ENCODE results near the gene PCDHB13.
"Not testable (repeated sequence)": the region's sequence is repeated elsewhere in the genome, so short reads cannot be mapped to it uniquely, and the experiment has no call there.

The PCDHB13 gene

GRCh38 chr5:141213656-141214339, at the start of gene PCDHB13:
TSS of gene PCDHB13 (plus strand) at chr5:141213919. CDS start at chr5:141214124, 205 bp downstream.
- peak; percentile 3 for DNase-seq

- DNase-seq: peak; percentile 29
Observed at GRCh38 chr5:141172381-141173204, 41.1 kb upstream of the PCDHB13 start, which contains the start of gene PCDHB7. TSS of gene PCDHB7 (plus strand) at chr5:141172644. CDS start at chr5:141172836, 192 bp downstream.

GRCh38 chr5:141174291-141175104, 39.2 kb upstream of the PCDHB13 start:
- DNase-seq: not testable (repeated sequence)

GRCh38 chr5:141175933-141176332, 37.8 kb upstream of the PCDHB13 start:
- DNase-seq: no peak

GRCh38 chr5:141177577-141178191, 36.0 kb upstream of the PCDHB13 start, which contains the start of gene PCDHB8:
TSS of gene PCDHB8 (plus strand) at chr5:141177790. CDS start at chr5:141178035, 245 bp downstream.
- DNase-seq: not testable (repeated sequence)

GRCh38 chr5:141179371-141179770, 34.3 kb upstream of the PCDHB13 start:
- DNase-seq: not testable (repeated sequence)

- not testable (repeated sequence) for DNase-seq
Observed at GRCh38 chr5:141179876-141180275, 33.8 kb upstream of the PCDHB13 start.

GRCh38 chr5:141180313-141180712, 33.4 kb upstream of the PCDHB13 start:
- no peak for DNase-seq

- DNase-seq: no peak
Observed at GRCh38 chr5:141182248-141182647, 31.5 kb upstream of the PCDHB13 start, which contains the start of gene PCDHB16. TSS of gene PCDHB16 (plus strand) at chr5:141182387. CDS start at chr5:141182560, 173 bp downstream.

GRCh38 chr5:141184117-141184855, 29.4 kb upstream of the PCDHB13 start:
- DNase-seq: not testable (repeated sequence)

GRCh38 chr5:141186897-141187512, 26.7 kb upstream of the PCDHB13 start, which contains the start of gene PCDHB9:
TSS of gene PCDHB9 (plus strand) at chr5:141187161. CDS start at chr5:141187319, 158 bp downstream.
- DNase-seq: peak; percentile 1

GRCh38 chr5:141188682-141189081, 25.0 kb upstream of the PCDHB13 start:
- not testable (repeated sequence) for DNase-seq

GRCh38 chr5:141189131-141189530, 24.6 kb upstream of the PCDHB13 start:
- DNase-seq: not testable (repeated sequence)

- peak; percentile 27 for DNase-seq
Observed at GRCh38 chr5:141192110-141192725, 21.5 kb upstream of the PCDHB13 start, which contains the start of gene PCDHB10. TSS of gene PCDHB10 (plus strand) at chr5:141192353. CDS start at chr5:141192553, 200 bp downstream.

GRCh38 chr5:141194332-141194731, 19.4 kb upstream of the PCDHB13 start:
- not testable (repeated sequence) for DNase-seq

- no peak for DNase-seq
Observed at GRCh38 chr5:141196363-141196762, 17.4 kb upstream of the PCDHB13 start.

GRCh38 chr5:141199359-141200235, 14.1 kb upstream of the PCDHB13 start, which contains the start of gene PCDHB11:
TSS of gene PCDHB11 (plus strand) at chr5:141199627. CDS start at chr5:141199775, 148 bp downstream.
- no peak for DNase-seq

- DNase-seq: not testable (repeated sequence)
Observed at GRCh38 chr5:141201126-141201525, 12.6 kb upstream of the PCDHB13 start.

- DNase-seq: not testable (repeated sequence)
Observed at GRCh38 chr5:141201646-141202045, 12.1 kb upstream of the PCDHB13 start.

All from hematopoietic multipotent progenitor cell treated with erythropoietin and hydrocortisone succinate and interleukin-3 and kit ligand, for 8 days (in vitro differentiated cells).